GM21390 (cell line): Measurements from ENCODE around the gene AS3MT.
"Not testable (repeated sequence)": the region's sequence is repeated elsewhere in the genome, so short reads cannot be mapped to it uniquely, and the experiment has no call there.

Experiments used
- ATAC-seq: cut with Tn5 transposase; IDR thresholded peaks from one replicate; pipeline ENCODE4 v1.9.1; 2021; ENCODE audit not compliant: unreplicated experiment

Gene AS3MT

DNA sequence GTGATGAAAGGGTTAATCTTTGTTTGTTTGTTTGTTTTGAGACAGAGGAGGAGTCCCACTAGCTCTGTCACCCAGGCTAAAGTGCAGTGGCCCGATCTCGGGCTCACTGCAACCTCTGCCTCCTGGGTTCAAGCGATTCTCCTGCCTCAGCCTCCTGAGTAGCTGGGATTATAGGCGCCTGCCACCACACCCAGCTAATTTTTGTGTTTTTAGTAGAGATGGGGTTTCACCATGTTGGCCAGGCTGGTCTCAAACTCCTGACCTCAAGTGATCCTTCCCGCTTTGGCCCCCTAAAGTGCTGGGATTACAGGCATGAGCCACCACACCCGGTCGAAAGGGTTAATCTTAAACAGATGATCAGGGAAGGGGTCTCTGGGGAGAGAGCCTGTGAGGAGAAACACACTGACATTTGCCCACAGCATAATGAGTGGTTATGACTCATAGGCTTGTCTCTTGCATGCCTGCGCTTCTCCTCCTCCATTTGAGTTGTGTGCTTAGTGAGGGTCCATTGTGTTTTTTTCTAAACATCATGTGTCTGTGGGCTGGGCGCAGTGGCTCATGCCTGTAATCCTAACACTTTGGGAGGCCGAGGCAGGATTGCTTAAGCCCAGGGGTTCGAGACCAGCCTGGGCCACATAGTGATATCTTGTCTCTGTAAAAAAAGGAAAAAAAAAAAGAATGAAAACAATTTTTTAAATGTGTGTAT, 13.4 kb upstream of the AS3MT start:
- ATAC-seq: not testable (repeated sequence)

DNA sequence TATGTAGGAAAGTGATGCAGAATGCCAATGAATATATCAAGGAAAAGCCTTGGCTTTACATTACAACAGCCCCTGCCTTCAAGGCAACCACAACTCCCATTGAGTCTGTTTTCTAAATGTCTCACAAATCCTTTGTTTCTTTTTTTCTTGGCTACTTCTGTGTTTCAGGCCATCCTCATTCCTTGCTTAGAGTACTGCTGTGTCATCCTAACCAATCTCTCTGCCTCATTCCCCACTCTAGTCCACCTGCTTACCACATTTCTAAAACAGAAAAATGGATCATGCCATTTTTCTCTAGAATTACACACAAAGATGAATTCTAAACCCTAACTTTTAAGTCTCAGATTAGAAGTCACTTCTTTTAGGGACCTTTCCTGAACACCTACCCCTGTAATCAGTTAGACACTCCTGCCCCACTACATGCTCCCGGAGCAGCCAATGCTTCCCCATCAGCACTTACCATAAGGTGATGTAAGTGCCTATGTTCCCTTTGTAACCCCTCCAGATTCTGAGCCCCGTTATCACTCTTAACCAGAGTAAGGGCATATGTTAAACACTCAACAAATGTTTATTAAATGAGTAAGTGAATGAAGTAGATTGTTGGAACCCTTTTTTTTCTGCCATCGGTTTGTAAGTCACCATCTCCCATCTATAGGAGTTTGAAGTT, 12.4 kb upstream of the AS3MT start:
- no peak for ATAC-seq

DNA sequence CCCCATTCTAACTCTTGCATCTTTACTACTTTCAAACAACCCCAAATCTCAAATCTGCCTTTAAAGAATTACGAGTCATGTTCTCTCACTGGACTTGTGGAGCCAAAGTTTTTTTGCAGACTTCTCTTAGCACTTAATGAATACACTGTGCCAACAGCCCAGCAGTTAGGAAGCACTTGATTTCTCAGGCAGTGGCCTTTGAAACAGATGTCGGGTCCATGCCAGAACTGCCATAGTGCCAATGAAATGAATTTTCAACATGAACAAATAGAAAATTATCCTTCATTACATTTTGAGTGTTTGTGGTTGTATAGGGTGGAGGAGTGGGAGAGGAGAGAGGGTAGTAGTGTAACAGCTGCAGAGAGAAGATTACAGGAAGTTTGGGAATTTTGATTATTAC, 9.4 kb upstream of the AS3MT start:
- no peak for ATAC-seq

DNA sequence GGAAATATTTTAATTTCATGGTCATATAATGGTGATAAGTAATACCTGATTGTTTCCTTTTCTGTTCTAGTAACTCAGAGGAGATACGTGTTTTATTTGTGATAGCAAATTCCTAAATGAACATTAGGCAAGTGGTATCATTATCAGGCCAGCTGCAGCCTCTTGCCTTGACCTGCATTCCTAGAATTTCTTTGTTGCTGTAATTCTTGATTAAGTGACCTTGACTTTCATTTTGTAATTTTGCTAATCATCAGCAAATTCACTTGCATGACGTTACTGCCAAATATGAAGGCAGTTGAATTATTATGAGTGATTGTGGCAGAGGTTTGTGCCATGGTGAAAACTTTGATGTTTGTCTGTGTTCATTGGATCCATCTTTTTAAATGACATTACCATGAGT, 5.6 kb upstream of the AS3MT start:
- no peak for ATAC-seq

DNA sequence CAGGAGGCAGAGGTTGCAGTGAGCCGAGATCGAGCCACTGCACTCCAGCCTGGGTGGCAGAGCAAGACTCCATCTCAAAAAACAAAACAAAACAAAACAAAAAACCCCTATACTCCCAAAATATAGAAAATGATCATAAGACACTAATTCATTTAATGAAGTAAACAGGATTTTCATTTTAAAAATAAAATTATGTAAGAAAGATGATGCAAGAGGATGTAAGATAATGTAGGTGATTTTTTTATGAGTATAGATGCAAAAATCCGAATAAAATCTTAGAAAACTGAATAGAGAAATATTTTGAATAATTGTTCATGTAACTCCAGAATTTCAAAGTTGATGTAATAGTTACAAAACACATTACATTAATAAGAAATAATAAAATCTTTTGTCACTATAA, 3.6 kb upstream of the AS3MT start:
- no peak for ATAC-seq

DNA sequence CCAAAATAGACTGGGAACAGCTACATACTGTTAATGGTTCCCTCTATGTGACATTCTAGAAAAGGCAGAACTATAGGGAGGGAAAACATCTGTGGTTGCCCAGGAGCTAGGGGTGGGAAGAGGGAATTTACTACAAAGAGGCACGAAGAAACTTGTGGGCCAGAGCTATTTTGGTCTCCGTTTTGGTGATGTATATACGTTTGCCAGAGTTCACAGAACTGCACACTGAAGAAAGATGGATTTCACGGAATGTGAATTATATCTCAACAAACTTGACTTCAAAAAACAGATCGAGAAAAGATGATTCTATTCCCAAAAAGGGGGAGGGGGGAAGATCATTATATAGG, 386 bp upstream of the AS3MT start:
- ATAC-seq: no peak

DNA sequence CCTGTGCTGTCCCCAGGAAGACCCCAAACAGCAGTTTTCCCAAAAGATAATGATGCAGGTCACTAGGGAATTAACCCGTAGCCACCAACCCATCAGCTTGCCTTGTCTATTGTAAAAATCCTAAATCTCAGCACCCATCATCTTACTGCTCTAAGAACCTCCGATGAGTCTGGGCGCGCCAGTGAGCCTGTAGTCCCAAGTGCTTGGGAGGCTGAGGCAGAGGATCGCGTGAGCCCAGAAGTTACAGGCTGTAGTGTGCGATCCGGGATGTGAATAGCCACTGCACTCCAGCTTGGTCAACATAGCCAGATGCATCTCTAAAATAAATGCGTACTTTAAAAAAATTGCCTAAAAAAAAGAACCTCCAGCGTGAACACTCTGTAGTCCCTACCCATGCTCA, 951 bp downstream of the AS3MT start:
- ATAC-seq: no peak

DNA sequence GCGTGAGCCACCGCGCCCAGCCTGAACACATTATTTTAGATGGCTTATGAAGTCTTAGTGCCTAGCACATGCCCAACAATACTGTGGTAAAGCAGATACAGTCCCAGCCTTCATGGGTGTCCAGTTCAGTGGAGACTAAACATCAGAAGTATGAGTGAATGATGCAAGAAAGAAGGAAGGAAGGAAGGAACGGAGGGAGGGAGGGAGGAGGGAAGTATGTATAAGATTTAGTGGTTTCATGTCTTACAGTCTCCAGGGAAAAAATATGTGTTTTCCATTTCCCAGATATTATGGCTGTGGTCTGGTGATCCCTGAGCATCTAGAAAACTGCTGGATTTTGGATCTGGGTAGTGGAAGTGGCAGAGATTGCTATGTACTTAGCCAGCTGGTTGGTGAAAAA, 2.9 kb downstream of the AS3MT start:
- ATAC-seq: no peak

DNA sequence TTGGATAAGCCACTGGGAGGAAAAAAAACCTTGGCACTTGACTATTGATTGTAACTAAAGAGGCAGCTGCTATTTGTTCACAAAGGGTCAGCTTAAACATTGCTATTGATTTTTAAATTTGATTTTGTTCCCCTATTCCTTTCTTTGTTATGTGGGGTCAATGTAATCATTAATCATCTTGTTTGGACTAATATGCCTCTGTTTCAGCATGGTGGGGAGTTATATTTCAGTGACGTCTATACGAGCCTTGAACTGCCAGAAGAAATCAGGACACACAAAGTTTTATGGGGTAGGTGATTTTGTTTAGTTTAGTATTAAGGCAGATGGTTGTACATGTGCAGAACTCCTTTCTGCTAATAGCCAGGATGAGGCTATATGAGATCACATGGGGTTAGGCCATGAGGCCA, 7.5 kb downstream of the AS3MT start:
- no peak for ATAC-seq

DNA sequence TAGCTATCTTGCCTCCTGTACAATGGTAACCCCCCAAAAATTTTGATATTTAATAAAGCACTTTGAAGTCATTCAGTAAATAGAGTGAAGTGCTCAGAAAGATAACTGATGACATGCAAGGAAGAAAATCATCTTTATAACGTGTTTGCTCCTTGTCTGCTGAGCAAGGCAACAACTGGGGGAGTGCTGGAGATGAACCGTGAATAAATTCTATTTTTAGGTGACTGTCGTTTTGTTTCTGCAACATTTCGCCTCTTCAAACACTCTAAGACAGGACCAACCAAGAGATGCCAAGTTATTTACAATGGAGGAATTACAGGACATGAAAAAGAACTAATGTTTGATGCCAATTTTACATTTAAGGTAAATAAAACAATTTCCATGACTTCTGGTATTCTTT, 9.4 kb downstream of the AS3MT start:
- no peak for ATAC-seq

DNA sequence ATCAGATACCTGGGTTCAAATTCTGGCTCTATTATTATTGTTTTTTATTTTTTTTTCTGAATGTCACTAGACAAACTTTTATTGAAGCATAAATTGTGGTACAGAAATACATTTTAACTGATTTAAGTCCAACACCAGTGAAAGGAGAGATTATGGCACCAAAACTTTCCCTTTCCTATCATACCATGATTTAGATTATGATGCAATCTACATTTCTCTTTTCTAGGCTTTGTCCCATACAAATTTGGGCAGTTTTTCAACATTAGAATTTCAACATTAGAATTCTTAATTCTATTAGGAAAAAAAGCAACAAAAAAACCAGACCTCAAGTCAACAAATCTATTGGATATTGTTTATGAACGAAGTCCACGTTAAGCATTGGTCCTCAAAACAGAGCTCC, 11.0 kb downstream of the AS3MT start:
- no peak for ATAC-seq

DNA sequence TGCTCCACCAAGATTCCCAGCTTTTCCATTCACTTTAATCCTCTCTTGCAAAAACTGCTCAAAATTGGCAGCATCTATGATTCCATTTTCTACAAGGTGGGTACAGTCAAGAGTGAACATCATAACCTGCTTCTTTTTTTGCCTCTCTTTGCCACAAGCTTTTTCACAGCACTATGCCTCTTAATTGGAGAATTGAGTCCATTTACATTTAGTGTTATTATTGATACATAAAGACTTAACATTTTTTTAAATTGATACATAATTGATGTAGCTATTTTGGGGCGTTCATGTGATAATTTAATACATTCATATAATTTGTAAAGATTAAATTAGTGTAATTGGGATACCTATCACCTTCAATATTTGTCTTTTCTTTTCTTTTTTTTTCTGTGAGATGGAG, 18.8 kb downstream of the AS3MT start:
- ATAC-seq: no peak

DNA sequence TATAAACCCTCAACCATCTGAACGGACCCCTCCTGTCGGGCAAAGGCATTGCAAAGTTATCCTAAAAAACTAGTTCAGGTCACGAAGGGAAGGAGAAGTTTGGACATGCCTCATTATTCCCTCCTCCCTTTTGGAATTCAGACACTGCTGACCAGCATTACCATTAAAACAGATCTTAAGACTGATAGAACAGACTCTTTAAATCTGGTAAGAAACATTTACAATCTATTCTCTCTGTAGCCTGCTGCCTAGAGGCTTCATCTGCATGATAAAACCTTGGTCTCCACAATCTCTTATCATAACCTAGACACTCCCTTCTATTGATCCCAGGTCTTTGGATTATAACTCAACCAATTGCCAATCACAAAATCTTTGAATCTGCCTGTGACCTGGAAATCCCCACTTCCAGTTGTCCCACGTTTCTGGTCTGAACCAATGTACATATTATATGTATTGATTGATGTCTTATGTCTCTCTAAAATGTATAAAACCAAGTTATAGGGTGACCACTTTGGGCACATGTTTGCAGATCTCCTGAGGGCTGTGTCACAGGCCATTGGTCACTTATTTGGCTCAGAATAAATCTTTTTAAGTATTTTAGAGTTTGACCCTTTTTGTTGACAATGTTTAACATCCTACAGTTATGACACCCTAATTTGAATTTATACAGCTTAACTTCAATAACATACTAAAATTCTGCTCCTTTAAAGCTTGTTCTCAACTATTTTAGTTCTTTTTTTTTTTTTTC, 25.4 kb downstream of the AS3MT start:
- no peak for ATAC-seq

DNA sequence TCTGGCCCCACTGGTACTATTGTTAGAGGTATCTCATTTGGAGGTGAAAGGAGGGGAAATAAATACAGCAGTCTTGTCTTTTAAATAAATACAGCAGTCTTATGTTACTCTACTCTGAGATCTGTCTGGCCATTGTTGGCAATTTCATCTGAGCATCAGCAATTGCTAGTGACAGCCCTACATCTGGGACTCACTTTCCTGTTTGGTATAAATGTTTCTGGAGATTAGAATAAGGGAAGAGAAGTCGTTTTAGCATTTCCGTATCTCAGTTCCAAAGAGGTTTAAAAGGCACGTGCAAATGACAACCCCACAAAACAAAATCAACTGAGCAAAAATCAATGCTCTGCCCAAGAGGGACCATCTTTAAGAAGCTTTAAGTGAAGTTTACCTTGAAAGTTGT, 30.7 kb downstream of the AS3MT start:
- ATAC-seq: no peak

DNA sequence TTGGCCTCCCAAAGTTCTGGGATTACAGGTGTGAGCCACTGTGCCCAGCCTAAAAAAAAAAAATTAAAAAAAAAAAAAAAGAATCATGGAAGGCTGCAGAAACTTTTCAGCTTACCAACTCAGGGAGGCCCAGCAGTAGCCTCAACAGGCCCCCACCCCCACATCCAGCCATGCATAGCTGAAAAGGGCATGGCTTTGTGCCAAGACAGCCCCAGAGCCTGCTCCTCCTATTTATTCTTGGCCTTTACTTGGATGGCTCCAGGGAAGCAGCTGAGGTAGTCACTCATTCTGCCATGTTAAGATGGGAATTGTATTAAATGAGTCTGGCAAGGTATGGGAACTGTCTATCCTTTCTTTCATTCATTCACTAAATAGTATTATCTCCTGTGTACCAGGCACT, 35.1 kb downstream of the AS3MT start:
- ATAC-seq: no peak

DNA sequence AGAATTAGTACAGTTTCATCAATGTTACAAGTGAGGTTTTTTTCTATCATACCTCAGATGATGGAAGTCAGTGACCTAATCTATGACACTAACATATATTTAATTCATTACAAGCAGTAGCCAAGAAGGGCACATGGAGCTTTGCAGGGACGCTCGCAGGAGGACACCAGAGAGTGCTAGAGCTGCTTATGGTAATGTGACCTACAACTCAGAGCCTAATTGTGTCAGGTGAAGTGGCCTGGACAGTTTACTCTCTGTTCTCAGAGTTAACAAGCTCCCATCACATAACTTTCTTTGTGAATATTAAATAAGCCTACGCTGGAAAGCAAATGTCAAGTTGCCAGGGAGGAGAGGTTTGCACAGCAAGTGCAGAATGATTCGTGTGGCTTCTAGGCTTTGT, 37.2 kb downstream of the AS3MT start:
- ATAC-seq: no peak

DNA sequence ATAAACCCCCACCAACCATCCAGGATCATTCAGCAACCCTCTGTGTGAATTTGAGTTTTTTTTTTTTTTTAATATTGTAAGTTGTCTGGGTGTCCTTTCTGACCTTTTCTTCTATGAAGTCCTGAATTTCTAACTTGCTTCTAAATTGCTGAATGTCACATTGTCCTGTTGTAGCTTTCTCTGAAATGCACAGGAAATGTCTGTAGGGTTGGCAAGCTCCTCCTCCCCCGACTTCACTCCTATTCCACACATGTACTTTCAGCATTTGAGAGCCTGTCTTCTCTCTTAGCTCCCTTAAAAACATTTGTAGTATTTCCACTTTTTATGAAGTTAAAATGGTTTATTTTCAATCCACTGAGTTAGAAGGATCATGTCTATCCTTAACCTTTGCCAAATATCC, 45.5 kb downstream of the AS3MT start:
- no peak for ATAC-seq

DNA sequence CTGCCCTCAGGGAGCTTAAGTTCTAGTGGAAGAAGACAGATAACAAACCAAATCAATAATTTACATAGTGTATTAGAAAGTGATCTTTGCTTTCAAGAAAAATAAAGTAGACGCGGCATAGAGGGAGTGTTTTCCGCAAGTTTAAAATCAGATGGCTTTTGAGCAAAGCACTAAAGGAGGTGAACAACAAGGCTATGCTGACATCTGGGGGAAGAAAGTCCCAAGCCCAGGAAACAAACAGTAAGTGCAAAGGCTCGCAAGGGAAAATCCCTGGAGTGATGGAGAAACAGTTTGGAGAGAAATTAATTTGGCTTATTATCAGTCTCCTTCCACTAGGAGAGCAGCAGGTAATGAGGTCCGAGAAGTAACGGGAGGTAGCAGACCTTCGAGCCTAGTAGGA, 46.9 kb downstream of the AS3MT start:
- no peak for ATAC-seq

DNA sequence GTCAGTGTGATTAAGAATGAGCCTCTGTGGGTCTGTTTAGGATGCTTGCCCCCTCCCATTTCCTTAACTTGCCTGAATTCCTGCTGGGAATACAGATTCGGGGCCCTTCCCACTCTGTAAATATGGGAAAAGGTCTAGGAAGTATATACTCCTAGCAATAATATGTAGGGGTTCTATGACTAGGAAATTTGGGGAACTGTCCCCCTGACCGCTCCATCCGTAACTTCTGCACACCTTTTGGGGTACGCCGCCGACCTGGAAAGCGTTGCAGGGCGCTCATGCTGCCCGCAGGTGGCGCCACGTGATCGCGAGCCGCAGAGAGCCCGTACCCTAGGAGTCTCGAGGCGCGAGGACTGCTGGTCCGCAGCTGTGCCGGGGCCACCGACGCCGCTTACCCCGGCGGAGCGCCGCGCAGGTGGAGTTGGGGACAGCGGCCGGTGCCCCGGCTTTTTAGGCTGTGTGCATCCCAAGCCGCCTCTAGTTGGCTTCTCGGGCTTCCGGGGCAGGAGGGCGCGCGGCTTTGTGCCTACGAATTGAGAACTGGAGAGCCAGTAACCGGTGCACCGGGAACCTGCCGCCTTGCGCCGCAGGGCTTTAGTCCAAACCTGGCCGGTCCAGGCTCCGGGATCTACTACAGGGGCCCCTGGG, 48.2 kb downstream of the AS3MT start:
- ATAC-seq: peak; percentile 36

DNA sequence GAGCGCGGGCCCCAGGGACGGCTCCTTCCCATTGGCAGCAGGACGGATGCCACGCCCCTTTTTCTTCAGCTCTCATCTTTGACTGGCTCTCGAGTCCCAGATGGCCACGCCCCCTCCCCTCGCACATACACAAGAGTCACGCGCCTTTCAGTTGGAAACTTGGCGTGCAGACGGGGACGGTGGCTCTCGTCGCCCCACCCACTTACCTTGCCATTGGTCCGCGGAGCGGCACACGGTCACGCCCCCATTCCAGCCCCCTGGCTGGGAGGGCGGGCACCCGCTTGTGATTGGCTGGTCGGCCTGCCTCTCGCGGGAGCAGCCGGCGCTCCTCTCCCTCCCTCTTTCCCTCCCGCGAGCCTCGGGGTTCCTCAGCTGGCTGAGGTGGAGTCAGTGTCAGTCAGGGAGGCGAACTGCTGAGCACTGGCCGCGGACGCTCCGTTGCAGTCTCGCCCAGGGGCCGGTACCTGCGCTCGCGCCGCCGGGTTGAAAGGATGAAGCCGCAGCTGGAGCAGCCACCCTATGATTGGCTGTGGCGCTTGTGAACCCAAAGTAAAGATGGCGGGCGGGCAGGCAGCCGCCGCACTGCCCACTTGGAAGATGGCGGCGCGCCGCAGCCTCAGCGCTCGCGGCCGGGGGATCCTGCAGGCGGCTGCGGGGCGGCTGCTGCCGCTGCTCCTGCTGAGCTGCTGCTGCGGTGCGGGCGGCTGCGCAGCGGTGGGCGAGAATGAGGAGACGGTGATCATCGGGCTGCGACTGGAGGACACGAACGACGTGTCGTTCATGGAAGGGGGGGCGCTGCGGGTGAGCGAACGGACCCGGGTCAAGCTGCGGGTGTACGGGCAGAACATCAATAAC, 48.9 kb downstream of the AS3MT start, which contains the start of gene CNNM2:
TSS of gene CNNM2 (plus strand) at position 333 of the 855 bp plus-strand sequence. CDS start at position 520, 187 bp downstream.
- peak; percentile 82 for ATAC-seq

DNA sequence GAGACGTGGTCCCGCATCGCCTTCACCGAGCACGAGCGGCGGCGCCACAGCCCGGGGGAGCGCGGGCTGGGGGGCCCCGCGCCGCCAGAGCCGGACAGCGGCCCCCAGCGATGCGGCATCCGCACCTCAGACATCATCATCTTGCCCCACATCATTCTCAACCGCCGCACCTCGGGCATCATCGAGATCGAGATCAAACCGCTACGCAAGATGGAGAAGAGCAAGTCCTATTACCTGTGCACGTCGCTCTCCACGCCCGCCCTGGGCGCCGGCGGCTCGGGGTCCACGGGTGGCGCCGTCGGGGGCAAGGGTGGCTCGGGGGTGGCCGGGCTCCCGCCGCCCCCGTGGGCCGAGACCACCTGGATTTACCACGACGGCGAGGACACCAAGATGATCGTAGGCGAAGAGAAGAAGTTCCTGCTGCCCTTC, 49.6 kb downstream of the AS3MT start:
- ATAC-seq: no peak
